Measurements from ENCODE around the gene FHAD1.
A peak's percentile ranks its signal among the peaks of the same experiment; 100 is the strongest.

Gene FHAD1

DNA sequence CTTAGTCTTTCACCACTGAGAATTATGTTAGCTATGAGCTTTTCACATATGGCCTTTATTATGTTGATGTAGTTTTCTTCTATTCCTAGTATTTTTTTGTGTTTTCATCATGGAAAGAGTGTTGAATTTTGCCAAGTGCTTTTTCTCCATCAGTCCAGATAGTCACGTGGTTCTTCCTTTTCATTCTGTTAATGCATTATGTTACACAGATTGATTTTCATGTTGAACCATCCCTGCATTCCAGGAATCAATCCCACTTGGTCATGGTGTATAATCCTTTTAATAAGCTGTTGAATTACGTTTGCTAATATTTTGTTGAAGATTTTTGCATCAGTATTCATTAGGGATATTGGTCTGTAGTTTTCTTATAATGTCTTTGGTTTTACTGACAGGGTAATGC is 17.7 kb downstream of the FHAD1 start:
- TF ChIP-seq, protein P1, sequence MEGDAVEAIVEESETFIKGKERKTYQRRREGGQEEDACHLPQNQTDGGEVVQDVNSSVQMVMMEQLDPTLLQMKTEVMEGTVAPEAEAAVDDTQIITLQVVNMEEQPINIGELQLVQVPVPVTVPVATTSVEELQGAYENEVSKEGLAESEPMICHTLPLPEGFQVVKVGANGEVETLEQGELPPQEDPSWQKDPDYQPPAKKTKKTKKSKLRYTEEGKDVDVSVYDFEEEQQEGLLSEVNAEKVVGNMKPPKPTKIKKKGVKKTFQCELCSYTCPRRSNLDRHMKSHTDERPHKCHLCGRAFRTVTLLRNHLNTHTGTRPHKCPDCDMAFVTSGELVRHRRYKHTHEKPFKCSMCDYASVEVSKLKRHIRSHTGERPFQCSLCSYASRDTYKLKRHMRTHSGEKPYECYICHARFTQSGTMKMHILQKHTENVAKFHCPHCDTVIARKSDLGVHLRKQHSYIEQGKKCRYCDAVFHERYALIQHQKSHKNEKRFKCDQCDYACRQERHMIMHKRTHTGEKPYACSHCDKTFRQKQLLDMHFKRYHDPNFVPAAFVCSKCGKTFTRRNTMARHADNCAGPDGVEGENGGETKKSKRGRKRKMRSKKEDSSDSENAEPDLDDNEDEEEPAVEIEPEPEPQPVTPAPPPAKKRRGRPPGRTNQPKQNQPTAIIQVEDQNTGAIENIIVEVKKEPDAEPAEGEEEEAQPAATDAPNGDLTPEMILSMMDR (conservative IDR thresholded peaks at IDR 0.05; ENCODE audit: low read depth, low read length) = no peak
- H3K4me3 ChIP-seq (ENCODE audit: low read length) = no peak overlapping the region
- DNase-seq (ENCODE audit: low read depth) = no peak

DNA sequence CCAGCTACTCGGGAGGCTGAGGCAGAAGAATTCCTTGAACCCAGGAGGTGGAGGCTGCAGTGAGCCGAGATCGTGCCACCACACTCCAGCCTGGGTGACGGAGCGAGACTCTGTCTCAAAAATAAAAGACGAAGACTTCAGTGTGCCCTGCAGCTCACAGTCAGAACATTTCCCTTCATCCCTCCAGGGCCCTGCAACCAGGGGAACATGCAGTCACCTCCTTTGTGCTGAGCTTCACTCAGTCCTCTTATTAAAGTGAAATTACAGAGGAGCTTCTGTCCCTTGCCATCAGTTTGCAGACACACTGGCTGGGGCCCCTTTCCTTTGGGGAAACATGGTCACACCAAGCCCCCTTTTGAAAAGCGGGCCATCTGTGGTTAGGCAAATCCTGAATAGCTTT is 24.2 kb downstream of the FHAD1 start:
- H3K4me3 ChIP-seq (ENCODE audit: low read length) = no peak overlapping the region
- TF ChIP-seq, protein P1 (conservative IDR thresholded peaks at IDR 0.05; ENCODE audit: low read depth, low read length) = no peak
- DNase-seq (ENCODE audit: low read depth) = no peak

DNA sequence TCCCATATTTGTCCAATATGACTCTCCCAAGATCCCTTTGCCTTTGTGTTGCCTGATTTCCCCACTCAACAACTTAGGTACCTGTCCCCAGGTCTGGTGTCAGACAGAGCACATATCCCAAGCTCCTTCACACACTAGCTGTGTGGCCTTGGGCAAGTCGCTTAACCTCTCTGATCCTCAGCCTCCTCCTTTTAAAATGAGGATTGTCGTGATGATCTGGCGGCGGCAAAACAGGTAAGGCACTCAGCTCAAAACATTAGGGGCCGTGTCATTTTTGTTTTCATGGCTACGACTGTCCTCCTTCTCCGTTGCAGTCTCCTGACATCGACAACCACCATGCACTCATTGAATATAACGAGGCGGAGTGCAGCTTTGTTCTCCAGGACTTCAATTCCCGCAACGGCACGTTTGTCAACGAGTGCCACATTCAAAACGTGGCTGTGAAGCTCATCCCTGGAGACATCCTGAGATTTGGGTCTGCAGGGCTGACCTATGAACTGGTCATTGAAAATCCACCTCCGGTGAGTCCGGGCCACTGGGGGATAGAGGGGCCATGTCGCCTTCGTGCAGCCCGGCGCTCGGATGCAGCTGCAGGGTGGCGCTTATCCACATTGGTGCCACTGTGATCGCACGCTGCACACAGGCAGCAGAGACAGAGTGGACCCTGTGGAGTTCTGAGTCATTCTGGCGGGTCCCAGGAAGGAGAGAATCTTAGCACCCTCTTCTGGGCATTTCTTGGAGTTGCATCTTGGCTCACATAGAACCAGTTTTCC is 25.2 kb downstream of the FHAD1 start:
- TF ChIP-seq, protein P1 (conservative IDR thresholded peaks at IDR 0.05; ENCODE audit: low read depth, low read length) = peak; percentile 80
- H3K4me3 ChIP-seq (ENCODE audit: low read length) = no peak overlapping the region
- DNase-seq (ENCODE audit: low read depth) = peak; percentile 24

DNA sequence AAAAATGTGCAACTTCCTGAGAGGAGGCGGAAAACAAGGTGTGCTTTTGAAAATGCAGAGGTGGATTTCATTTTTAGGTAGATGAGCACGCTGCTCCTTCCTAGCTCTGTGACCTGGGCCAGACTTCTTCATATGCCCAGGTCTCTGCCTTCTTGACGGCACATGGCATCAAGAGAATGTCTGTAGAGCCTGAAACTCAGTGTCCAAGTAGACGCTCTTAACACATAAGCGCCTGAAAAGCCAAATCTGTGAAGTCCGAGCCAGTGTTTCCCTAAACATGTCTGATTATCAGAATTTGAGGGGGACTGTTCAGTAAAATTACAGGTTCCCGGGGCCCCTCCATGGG is 25.7 kb downstream of the FHAD1 start:
- TF ChIP-seq, protein P1 (conservative IDR thresholded peaks at IDR 0.05; ENCODE audit: low read depth, low read length) = no peak
- no peak for DNase-seq (ENCODE audit: low read depth)
- H3K4me3 ChIP-seq (ENCODE audit: low read length) = no peak overlapping the region

DNA sequence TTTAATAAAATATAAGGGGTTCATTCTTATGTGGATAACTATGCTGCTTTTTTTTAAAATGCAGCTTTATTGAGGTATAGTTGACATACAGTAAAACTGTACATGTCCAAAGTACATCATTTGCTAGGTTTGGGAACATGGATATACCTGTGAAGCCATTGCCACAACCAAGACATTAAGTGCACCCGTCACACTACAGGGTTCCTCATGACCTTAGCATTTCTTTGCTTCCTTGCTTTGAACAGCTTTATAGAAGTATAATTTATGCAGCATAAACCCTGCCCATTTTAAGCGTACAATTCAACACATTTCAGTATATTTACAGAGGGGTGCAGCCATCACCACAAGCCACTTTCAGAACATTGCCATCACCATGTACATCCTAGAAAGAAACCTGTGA is 26.3 kb downstream of the FHAD1 start:
- no peak overlapping the region for H3K4me3 ChIP-seq (ENCODE audit: low read length)
- TF ChIP-seq, protein P1 (conservative IDR thresholded peaks at IDR 0.05; ENCODE audit: low read depth, low read length) = no peak
- no peak for DNase-seq (ENCODE audit: low read depth)

DNA sequence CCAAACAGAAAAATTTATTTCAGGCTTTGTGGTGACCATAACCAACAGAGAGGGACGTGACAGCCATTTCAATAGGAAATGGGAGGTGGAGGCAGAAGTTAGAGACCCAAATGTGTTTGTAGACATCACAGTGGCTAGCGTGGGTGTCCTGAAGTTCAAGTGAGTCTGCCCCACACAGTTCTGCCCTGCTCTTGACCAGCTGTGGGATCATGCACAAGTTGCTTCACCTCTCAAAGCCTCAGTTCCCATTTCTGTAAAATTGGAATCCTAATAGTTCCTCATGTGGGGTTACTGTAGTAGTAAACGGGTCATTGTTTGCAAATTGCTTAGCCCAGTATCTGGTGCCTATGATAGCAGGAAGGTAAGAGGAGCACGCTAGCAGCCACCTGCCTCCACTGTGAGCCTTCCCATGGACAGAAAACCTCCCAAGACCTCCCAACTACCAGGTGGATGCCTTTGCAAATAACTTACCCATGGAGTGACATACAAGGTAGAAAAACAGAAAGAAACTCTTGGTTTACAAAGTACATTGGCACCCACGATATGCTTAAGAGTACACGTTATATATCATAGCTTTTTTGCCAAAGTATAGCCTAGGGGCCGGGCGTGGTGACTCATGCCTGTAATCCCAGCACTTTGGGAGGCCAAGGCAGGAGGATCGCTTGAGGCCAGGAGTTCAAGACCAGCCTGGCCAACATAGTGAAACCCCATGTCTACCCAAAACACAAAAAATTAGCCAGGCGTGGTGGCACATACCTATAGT is 29.1 kb downstream of the FHAD1 start:
- DNase-seq (ENCODE audit: low read depth) = no peak
- TF ChIP-seq, protein P1 (conservative IDR thresholded peaks at IDR 0.05; ENCODE audit: low read depth, low read length) = no peak
- H3K4me3 ChIP-seq (ENCODE audit: low read length) = no peak overlapping the region
